Colonic mucosa (tissue), 4 donors: ENCODE data around the gene ADAMTS2. TPM values are rescaled to one million over a fixed set of nuclear protein-coding genes. Genes with fewer than 3 reads are reported as not detected.

Experiments used
- DNase-seq: peaks from one replicate; pipeline ENCODE4 v3.0.0-alpha.2; 2020
- H3K27ac ChIP-seq: fragments of 200-600 bp; one replicate; pipeline ENCODE4 v1.8.0; 2021
- H3K27me3 ChIP-seq: fragments of 200-600 bp; one replicate; pipeline ENCODE4 v1.8.0; 2021
- H3K36me3 ChIP-seq: fragments of 200-600 bp; one replicate; pipeline ENCODE4 v1.8.0; 2021
- H3K4me1 ChIP-seq: fragments of 200-600 bp; one replicate; pipeline ENCODE4 v1.8.0; 2021; ENCODE audit warnings: mild to moderate bottlenecking
- H3K4me3 ChIP-seq: fragments of 200-600 bp; one replicate; pipeline ENCODE4 v1.8.0; 2021
- H3K9ac ChIP-seq, 2 donors: one replicate each; pipeline ENCODE4 v1.7.0; 2013; ENCODE audit warnings: control low read depth in 2 of 2, low read depth in 2 of 2, low read length in 2 of 2
- H3K9me3 ChIP-seq: fragments of 200-600 bp; one replicate; pipeline ENCODE4 v1.8.0; 2021
- intact Hi-C: fragments of 100-400 bp; cut with DNase I; formaldehyde crosslinking; loops from one replicate; pipeline ENCODE4 v1.14.1; 2022
- total RNA-seq, 2 donors: library from RNA; stranded (reverse); fragmentation: NEBNext Ultra II Directional in 1 of 2; extraction: Animal tissue kit (Norgen Biotek cat#: 25700) in 1 of 2; gene quantifications; one replicate each; pipeline ENCODE4 v1.2.1, GENCODE V29; 2021
- TF ChIP-seq, protein P1 (sequence below): fragments of 200-600 bp; IDR thresholded peaks from one replicate; pipeline ENCODE4 v1.8.0; 2022; ENCODE audit warnings: antibody characterized with exemption, mild to moderate bottlenecking
- donor health status: healthy.
- donor health status: DM: no; HTN: no; CAD: no.
- donor health status: DM: no; HTN: no; CAD: no.

Gene ADAMTS2
- total RNA-seq, 2 donors from 2014 or later, result 2.9 to 4.0 TPM

DNA sequence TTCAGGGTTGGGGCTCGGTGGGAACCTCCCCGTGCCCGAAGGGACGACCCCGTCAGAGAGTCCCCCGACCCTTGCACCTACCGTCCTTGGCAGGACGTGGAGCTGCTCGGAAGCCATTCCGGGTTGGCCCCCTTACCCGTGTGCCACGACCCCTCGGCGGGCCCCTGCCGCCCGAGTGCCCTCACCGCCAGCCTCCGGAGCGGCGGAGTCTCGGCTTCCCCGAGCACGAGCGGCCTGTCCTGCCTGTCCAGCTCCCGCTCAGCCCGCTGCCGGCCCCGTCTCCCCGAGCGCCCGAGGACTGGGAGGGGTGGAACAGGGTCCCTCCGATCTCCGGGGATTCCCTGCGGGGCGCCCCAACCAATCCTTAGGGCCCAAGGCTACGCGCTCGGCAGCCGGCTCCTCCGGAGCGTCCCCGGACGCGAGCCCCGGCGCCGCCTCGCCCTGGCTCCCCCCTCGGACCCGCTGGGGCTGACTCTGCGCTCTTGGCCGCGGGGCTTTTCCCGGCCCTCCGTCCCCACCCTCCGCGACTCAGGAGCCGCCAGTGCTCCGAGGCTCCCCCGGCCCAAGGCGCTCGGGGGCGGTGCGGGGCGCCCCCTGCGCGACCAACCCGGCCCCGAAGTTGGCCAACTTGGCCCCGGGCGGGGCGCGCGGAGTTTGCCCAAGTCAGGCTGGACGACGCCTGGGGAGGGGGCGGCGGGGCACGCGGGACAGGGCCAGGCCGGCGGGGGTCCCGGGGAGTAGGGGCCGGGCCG is 654 bp downstream of the ADAMTS2 start:
- Histone ChIP-seq H3K27ac (peak overlapping the region; percentile 17), H3K9me3 (no peaks in the 10 kb centered on the region), H3K4me1 (no peaks in the 10 kb centered on the region), H3K4me3 (peak overlapping the region; percentile 32), H3K27me3 (peaks cover 14% of the 10 kb centered on the region), H3K9ac (peak overlapping the region in 1 of 2 donors; percentile 48), H3K36me3 (no peaks in the 10 kb centered on the region)
- no peak for DNase-seq
- TF ChIP-seq, protein P1, sequence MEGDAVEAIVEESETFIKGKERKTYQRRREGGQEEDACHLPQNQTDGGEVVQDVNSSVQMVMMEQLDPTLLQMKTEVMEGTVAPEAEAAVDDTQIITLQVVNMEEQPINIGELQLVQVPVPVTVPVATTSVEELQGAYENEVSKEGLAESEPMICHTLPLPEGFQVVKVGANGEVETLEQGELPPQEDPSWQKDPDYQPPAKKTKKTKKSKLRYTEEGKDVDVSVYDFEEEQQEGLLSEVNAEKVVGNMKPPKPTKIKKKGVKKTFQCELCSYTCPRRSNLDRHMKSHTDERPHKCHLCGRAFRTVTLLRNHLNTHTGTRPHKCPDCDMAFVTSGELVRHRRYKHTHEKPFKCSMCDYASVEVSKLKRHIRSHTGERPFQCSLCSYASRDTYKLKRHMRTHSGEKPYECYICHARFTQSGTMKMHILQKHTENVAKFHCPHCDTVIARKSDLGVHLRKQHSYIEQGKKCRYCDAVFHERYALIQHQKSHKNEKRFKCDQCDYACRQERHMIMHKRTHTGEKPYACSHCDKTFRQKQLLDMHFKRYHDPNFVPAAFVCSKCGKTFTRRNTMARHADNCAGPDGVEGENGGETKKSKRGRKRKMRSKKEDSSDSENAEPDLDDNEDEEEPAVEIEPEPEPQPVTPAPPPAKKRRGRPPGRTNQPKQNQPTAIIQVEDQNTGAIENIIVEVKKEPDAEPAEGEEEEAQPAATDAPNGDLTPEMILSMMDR, result no peak
- intact Hi-C loops, result loop anchor here (10.0 kb wide), 1 partner anchor 180 kb away; no protein-coding TSS in a partner anchor

GRCh38 chr5:179343719-179344430 is 1.4 kb downstream of the ADAMTS2 start:
- TF ChIP-seq, protein P1, result no peak
- H3K27ac ChIP-seq, result no peak overlapping the region

DNA sequence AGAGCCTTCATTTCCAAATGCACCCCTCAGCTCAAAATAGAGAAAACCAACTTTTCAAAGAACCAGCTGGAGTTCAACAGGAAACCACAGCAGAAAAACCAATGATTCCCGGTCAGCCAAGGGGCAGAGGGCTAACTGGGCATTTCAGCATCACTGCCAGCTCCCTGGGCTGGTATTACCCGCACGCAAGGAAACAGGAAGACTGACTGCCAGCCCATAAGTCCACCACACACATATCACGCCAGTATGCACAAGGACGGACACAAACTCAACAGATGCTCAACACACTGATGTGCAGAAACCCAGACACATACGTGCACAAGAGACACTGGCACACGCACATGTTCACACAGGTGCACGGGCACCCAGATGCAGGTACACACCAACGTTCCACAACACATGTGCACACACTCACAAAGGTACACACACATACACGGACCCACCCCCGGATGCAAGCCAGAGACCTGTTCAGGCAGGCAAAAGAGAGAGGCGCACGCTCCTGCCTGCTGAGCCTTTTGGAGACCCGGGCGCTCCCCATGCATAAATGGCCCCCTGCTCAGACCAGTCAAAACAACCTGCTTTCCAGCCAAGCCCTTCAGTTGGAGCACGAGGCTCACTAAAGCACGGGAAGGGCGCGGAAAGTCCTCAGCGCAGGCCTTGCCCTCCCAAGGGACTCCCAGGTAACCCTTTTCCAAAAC is 2.1 kb downstream of the ADAMTS2 start:
- TF ChIP-seq, protein P1, result no peak
- Histone ChIP-seq H3K27me3 (peaks cover 14% of the 10 kb centered on the region), H3K4me1 (no peaks in the 10 kb centered on the region), H3K9ac (peak overlapping the region in 1 of 2 donors; percentile 12), H3K9me3 (no peaks in the 10 kb centered on the region), H3K4me3 (peak overlapping the region; percentile 32), H3K27ac (no peak overlapping the region), H3K36me3 (no peaks in the 10 kb centered on the region)
- intact Hi-C loops, result loop anchor here (10.0 kb wide), 1 partner anchor 178 kb away; no protein-coding TSS in a partner anchor
- no peak for DNase-seq

More at GRCh38 chr5:179343719-179344430, 1.4 kb downstream of the ADAMTS2 start:
- intact Hi-C loops, result loop anchor here (10.0 kb wide), 1 partner anchor 179 kb away; no protein-coding TSS in a partner anchor
- Histone ChIP-seq H3K27me3 (peaks cover 14% of the 10 kb centered on the region), H3K9ac (peak overlapping the region in 1 of 2 donors; percentile 48), H3K36me3 (no peaks in the 10 kb centered on the region), H3K9me3 (no peaks in the 10 kb centered on the region), H3K4me3 (peak overlapping the region; percentile 32), H3K4me1 (no peaks in the 10 kb centered on the region)
- peak; percentile 25 for DNase-seq

GRCh38 chr5:179342577-179342976 is 2.7 kb downstream of the ADAMTS2 start:
- DNase-seq, result no peak
- H3K36me3 ChIP-seq, result no peaks in the 10 kb centered on the region
- no peaks in the 10 kb centered on the region for H3K9me3 ChIP-seq
- H3K27me3 ChIP-seq, result peaks cover 14% of the 10 kb centered on the region
- no peak overlapping the region for H3K4me3 ChIP-seq
- TF ChIP-seq, protein P1, result no peak
- H3K27ac ChIP-seq, result no peak overlapping the region
- peak overlapping the region in 1 of 2 donors; percentile 50 for H3K9ac ChIP-seq
- intact Hi-C loops, result loop anchor here (10.0 kb wide), 1 partner anchor 178 kb away; no protein-coding TSS in a partner anchor
- no peaks in the 10 kb centered on the region for H3K4me1 ChIP-seq

DNA sequence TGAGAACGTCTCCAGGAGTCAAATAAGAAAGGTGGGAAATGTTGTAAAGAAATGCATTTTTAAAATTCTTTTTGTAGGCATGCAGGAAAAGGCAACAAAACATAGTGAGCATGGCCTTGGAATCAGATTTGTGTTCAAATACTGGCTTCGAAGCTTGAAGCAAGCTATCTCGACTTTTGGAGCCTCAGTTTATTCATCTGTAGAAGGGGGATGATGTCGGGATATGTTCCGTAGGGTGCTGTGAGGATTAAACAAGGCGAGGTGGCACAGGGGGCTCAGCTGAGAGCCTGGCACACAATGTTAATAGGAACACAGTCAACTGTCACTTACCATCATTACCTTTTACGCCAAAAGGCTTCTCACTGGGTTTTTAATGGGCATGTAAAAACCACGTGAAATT is 4.8 kb downstream of the ADAMTS2 start:
- TF ChIP-seq, protein P1, result no peak
- intact Hi-C loops, result loop anchor here (10.0 kb wide), 1 partner anchor 176 kb away; no protein-coding TSS in a partner anchor

More for the DNA sequence above, 4.8 kb downstream of the ADAMTS2 start:
- H3K27me3 ChIP-seq, result peaks cover 14% of the 10 kb centered on the region
- no peak overlapping the region for H3K27ac ChIP-seq
- no peaks in the 10 kb centered on the region for H3K36me3 ChIP-seq
- no peaks in the 10 kb centered on the region for H3K9me3 ChIP-seq
- no peak for DNase-seq
- H3K9ac ChIP-seq, result no peak overlapping the region
- H3K4me3 ChIP-seq, result no peak overlapping the region
- no peaks in the 10 kb centered on the region for H3K4me1 ChIP-seq
